Measurements from ENCODE around the gene TSPEAR.
"Not testable (repeated sequence)": the region's sequence is repeated elsewhere in the genome, so short reads cannot be mapped to it uniquely, and the experiment has no call there.

TSPEAR gene

GRCh38 chr21:44614961-44615391 is 96.4 kb downstream of the TSPEAR start:
- no peak for DNase-seq (ENCODE audit: low read depth, low spot score)
- H3K27ac ChIP-seq, result no peak overlapping the region

- H3K27ac ChIP-seq, result no peak overlapping the region
- DNase-seq (ENCODE audit: low read depth, low spot score), result no peak
Observed at GRCh38 chr21:44614161-44614631, 97.2 kb downstream of the TSPEAR start.

GRCh38 chr21:44613386-44614155 is 97.8 kb downstream of the TSPEAR start:
- DNase-seq (ENCODE audit: low read depth, low spot score), result no peak
- H3K27ac ChIP-seq, result no peak overlapping the region

- no peak for DNase-seq (ENCODE audit: low read depth, low spot score)
- no peak overlapping the region for H3K27ac ChIP-seq
Observed at GRCh38 chr21:44612669-44613229, 98.6 kb downstream of the TSPEAR start.

GRCh38 chr21:44612029-44612486 is 99.3 kb downstream of the TSPEAR start, which contains the start of gene KRTAP10-8:
TSS of gene KRTAP10-8 (plus strand) at chr21:44612079. CDS start at chr21:44612101, 22 bp downstream.
- no peak for DNase-seq (ENCODE audit: low read depth, low spot score)
- H3K27ac ChIP-seq, result no peak within 1 kb of the TSS

- DNase-seq (ENCODE audit: low read depth, low spot score), result no peak
- H3K27ac ChIP-seq, result no peak overlapping the region
Observed at GRCh38 chr21:44611551-44611950, 99.8 kb downstream of the TSPEAR start.

- not testable (repeated sequence) for DNase-seq (ENCODE audit: low read depth, low spot score); H3K27ac ChIP-seq
Observed at GRCh38 chr21:44610157-44610843, 101.1 kb downstream of the TSPEAR start.

GRCh38 chr21:44609193-44609592 is 102.2 kb downstream of the TSPEAR start:
- DNase-seq (ENCODE audit: low read depth, low spot score), result no peak
- H3K27ac ChIP-seq, result no peak overlapping the region

- DNase-seq (ENCODE audit: low read depth, low spot score), result no peak
- no peak overlapping the region for H3K27ac ChIP-seq
Observed at GRCh38 chr21:44606495-44606894, 104.9 kb downstream of the TSPEAR start.

- no peak overlapping the region for H3K27ac ChIP-seq
- DNase-seq (ENCODE audit: low read depth, low spot score), result no peak
Observed at GRCh38 chr21:44603911-44604310, 107.5 kb downstream of the TSPEAR start.

GRCh38 chr21:44603109-44603875 is 108.1 kb downstream of the TSPEAR start:
- DNase-seq (ENCODE audit: low read depth, low spot score), result no peak
- H3K27ac ChIP-seq, result no peak overlapping the region

GRCh38 chr21:44602463-44602850 is 108.9 kb downstream of the TSPEAR start:
- no peak overlapping the region for H3K27ac ChIP-seq
- no peak for DNase-seq (ENCODE audit: low read depth, low spot score)

- no peak overlapping the region for H3K27ac ChIP-seq
- no peak for DNase-seq (ENCODE audit: low read depth, low spot score)
Observed at GRCh38 chr21:44601596-44602462, 109.5 kb downstream of the TSPEAR start.

- not testable (repeated sequence) for H3K27ac ChIP-seq; DNase-seq (ENCODE audit: low read depth, low spot score)
Observed at GRCh38 chr21:44601091-44601490, 110.3 kb downstream of the TSPEAR start.

GRCh38 chr21:44600118-44600978 is 111.0 kb downstream of the TSPEAR start, which contains the start of gene KRTAP10-7:
TSS of gene KRTAP10-7 (plus strand) at chr21:44600597. CDS start at chr21:44600622, 25 bp downstream.
- DNase-seq (ENCODE audit: low read depth, low spot score); H3K27ac ChIP-seq: not testable (repeated sequence)

GRCh38 chr21:44599264-44600029 is 111.9 kb downstream of the TSPEAR start:
- DNase-seq (ENCODE audit: low read depth, low spot score), result no peak
- no peak overlapping the region for H3K27ac ChIP-seq

- no peak for DNase-seq (ENCODE audit: low read depth, low spot score)
- H3K27ac ChIP-seq, result no peak overlapping the region
Observed at GRCh38 chr21:44598061-44598460, 113.3 kb downstream of the TSPEAR start.
